NCI-H146 treated with DMSO at 0.1 percent for 48 hours (cell line): ENCODE results near the gene MAGEA2B.
"Not testable (repeated sequence)": the region's sequence is repeated elsewhere in the genome, so short reads cannot be mapped to it uniquely, and the experiment has no call there.

Source experiments
- DNase-seq: peaks from one replicate; lab custom pipeline; 2025; ENCODE audit not compliant: unreplicated experiment; lab: John Stamatoyannopoulos, UW

Gene MAGEA2B

DNA sequence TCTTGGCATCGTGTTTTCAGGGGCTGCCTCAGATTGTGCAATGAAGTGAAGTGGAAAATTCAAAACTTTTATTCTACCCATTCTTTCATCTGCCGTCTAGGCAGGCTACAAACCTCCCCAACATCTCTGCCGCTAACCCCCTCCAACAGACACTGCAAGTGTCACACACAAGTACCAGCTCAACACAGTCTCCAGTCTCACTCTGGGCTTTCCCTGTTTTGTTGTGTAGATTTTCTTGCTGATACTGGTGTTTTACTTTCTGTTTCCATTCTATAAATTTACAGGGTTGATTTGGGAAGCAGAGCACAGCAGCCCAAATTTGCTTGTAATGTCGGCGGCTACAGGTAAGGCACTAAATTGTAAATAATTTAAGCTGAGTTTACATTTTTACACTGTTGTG is 40.4 kb downstream of the MAGEA2B start:
- DNase-seq: not testable (repeated sequence)

- DNase-seq: not testable (repeated sequence)
Measured at GRCh38 chrX:152758918-152759317, 44.5 kb downstream of the MAGEA2B start, which contains the start of gene CSAG3. CSAG3 (plus strand) TSS chrX:152759218.

DNA sequence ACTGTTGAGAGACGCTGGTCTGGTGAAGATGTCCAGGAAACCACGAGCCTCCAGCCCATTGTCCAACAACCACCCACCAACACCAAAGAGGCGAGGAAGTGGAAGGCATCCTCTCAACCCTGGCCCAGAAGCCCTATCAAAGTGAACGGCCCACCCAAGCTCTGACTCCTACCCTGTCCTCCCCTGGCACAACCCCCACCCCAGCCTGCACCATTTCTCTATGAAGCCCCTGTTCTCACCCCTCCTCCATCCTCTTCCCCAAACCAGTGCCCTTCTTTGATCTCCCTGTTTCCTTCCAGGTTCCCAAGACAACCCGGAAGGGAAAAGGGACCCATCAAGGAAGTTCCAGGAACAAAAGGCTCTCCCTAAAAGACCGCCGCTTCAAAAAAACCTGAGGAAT is 45.1 kb downstream of the MAGEA2B start:
- not testable (repeated sequence) for DNase-seq

DNA sequence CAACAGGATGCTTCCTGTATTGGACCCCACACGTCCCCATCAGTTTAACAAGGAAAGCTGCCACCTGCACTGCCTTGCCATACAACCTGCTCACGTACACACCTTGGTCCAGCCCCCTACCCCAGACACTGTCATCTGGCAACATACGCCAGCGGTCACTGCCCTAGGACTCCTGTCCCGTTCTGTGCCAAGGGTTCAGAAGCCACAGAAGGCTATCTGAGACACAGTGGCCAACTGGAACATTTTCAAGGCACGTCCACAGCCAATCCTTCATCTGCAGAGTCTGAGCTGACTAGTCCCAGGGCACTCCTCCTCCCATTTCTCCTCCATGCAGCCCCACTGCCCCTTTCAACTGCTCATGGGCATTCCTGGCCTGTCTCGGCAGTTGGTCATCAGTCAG is 47.2 kb downstream of the MAGEA2B start:
- not testable (repeated sequence) for DNase-seq

- not testable (repeated sequence) for DNase-seq
Measured at GRCh38 chrX:152766562-152766961, 52.1 kb downstream of the MAGEA2B start.
